Right cardiac atrium (tissue), 5 donors: ENCODE data around the gene GBE1. TPM values are rescaled to one million over a fixed set of nuclear protein-coding genes. Genes with fewer than 3 reads are reported as not detected.

ENCODE experiments used
- ATAC-seq, 2 donors: fragments of 200-7000 bp; cut with Tn5 transposase; one replicate each; pipeline versions ENCODE4 v1.8.0 to v1.9.1; 2020; ENCODE audit warnings: moderate library complexity in 2 of 2, mild to moderate bottlenecking in 1 of 2
- DNase-seq, 3 donors: peaks; one replicate each; pipeline ENCODE4 v3.0.0-alpha.2; 2020
- H3K27ac ChIP-seq: one replicate; pipeline ENCODE4 v1.5.1; 2013; ENCODE audit warnings: mild to moderate bottlenecking, low read length, control low read depth, moderate library complexity
- H3K27me3 ChIP-seq: one replicate; pipeline ENCODE4 v1.6.1; 2013; ENCODE audit not compliant: control insufficient read depth, insufficient read depth
- H3K4me1 ChIP-seq: one replicate; pipeline ENCODE4 v1.6.1; 2013; ENCODE audit warnings: low read length; ENCODE audit not compliant: control insufficient read depth, insufficient read depth
- H3K4me3 ChIP-seq: one replicate; pipeline ENCODE4 v1.5.1; 2013; ENCODE audit warnings: low read length, control low read depth
- H3K9me3 ChIP-seq: one replicate; pipeline ENCODE4 v1.6.1; 2013; ENCODE audit warnings: low read length; ENCODE audit not compliant: control insufficient read depth
- WGBS: extraction: QIAGEN DNeasy Blood & Tissue Kit; methylation state at CpG from one replicate; pipeline ENCODE4 v1.1.7; 2013; 5-methylcytosine and 5-hydroxymethylcytosine counted together
- intact Hi-C, 4 donors: fragments of 100-400 bp; cut with DNase I; formaldehyde crosslinking; loops; one replicate each; pipeline versions ENCODE4 v1.11.0 to v1.14.0; 2022 to 2023
- polyA plus RNA-seq: library from polyadenylated mRNA; stranded (reverse); fragments of 200-250 nt; gene quantifications from one replicate; pipeline ENCODE4 v1.2.3, GENCODE V29; 2013
- total RNA-seq, 4 donors: library from RNA; stranded (reverse); fragmentation: NEBNext Ultra II Directional; extraction: Animal tissue kit (Norgen Biotek cat#: 25700); gene quantifications; one replicate each; pipeline ENCODE4 v1.2.1, GENCODE V29; 2021
- donor health status: healthy with polysubstance abuse.
- donor health status: DM: no; HTN: yes; CAD: no.
- donor health status: DM: no; HTN: no; CAD: no.
- donor health status: DM: no; HTN: yes; CAD: no; lungs with severe emphysema.
- donor health status: DM: yes; HTN: yes; CAD: no.

Gene GBE1
- total and polyA plus RNA-seq, 5 donors: 38.2 to 73.0 (median 51.4) TPM

- H3K4me1 ChIP-seq: peaks cover 2% of the 10 kb centered on the region
- no peaks in the 10 kb centered on the region for H3K9me3 ChIP-seq
- no peak overlapping the region for H3K4me3 ChIP-seq
- H3K27me3 ChIP-seq: no peaks in the 10 kb centered on the region
- H3K27ac ChIP-seq: no peak overlapping the region
- 89% methylated on average over 3 of the region's 3 CpGs for WGBS
- intact Hi-C loops: no loop called here
- ATAC-seq (no peak), DNase-seq (no peak)
These were observed 318.0 kb downstream of the GBE1 start for GRCh38 chr3:81443457-81443782.

GRCh38 chr3:81442758-81443456, 318.5 kb downstream of the GBE1 start:
- no peaks in the 10 kb centered on the region for H3K27me3 ChIP-seq
- no peak for ATAC-seq
- H3K4me1 ChIP-seq: peaks cover 2% of the 10 kb centered on the region
- H3K4me3 ChIP-seq: no peak overlapping the region
- intact Hi-C loops: no loop called here
- H3K27ac ChIP-seq: no peak overlapping the region
- 73% methylated on average over 9 of the region's 9 CpGs for WGBS
- H3K9me3 ChIP-seq: no peaks in the 10 kb centered on the region
- peak in 1 of 3 donors; percentile 22 for DNase-seq

GRCh38 chr3:81440661-81441060, 320.8 kb downstream of the GBE1 start:
- intact Hi-C loops: no loop called here
- ATAC-seq: no peak
- 73% methylated on average over 3 of the region's 3 CpGs for WGBS

More at GRCh38 chr3:81440661-81441060, 320.8 kb downstream of the GBE1 start:
- H3K27ac ChIP-seq: no peak overlapping the region
- H3K4me3 ChIP-seq: no peak overlapping the region
- DNase-seq: no peak
- H3K4me1 ChIP-seq: peaks cover 2% of the 10 kb centered on the region
- no peaks in the 10 kb centered on the region for H3K9me3 ChIP-seq
- no peaks in the 10 kb centered on the region for H3K27me3 ChIP-seq
